OCI-LY7 (cell line): ENCODE results near the gene SH3RF3.

ENCODE experiments used
- EZH2phosphoT487 ChIP-seq: fragments of 200-600 bp; sonication (generic); IDR thresholded peaks from 2 replicates; pipeline ENCODE4 v1.6.1; 2018; ENCODE audit warnings: low read depth, borderline replicate concordance, mild to moderate bottlenecking, mixed run types, antibody characterized with exemption, low read length, moderate library complexity, mixed read lengths
- TF ChIP-seq, protein P1 (sequence below): fragments of 200-600 bp; sonication (generic); conservative IDR thresholded peaks from 2 replicates; pipeline ENCODE4 v1.5.1; 2014; ENCODE audit warnings: mild to moderate bottlenecking, antibody characterized with exemption, low read length, moderate library complexity, mixed read lengths

DNA sequence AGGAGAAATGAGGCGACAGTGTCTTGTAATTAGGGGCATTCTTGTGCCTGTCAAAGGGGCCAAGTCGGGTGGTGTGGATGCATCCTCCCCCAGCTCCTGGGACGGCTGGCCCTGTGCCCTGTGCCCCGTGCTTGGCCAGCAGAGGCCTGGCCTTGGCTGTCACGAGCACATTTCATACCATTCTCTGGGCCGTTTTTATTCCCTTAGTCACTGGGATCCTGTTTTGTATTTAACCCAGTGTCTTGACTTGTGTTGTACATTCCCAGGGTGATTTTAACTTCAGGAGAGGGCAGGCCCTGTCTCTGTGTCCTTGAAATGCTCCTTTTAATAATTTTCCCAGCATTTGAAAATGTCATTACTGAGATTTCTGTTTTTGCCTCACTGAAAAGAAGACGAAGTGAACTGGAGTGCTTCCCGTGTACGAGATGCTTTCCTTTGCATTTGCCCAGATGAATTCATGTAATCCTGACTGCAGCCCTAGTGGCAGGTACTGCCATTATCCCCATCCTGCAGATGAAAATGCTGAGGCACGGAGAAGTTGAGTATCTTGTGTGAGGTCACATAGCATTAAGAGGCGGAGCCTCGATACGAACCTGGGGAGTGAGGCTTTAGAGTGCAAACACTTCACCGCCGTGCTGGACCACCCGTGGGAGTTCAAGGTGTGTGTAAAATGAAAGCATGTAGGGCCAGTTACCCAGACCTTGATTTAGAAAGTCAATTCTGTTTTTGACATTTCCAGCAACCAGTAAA, 57.0 kb downstream of the SH3RF3 start:
- TF ChIP-seq, protein P1, sequence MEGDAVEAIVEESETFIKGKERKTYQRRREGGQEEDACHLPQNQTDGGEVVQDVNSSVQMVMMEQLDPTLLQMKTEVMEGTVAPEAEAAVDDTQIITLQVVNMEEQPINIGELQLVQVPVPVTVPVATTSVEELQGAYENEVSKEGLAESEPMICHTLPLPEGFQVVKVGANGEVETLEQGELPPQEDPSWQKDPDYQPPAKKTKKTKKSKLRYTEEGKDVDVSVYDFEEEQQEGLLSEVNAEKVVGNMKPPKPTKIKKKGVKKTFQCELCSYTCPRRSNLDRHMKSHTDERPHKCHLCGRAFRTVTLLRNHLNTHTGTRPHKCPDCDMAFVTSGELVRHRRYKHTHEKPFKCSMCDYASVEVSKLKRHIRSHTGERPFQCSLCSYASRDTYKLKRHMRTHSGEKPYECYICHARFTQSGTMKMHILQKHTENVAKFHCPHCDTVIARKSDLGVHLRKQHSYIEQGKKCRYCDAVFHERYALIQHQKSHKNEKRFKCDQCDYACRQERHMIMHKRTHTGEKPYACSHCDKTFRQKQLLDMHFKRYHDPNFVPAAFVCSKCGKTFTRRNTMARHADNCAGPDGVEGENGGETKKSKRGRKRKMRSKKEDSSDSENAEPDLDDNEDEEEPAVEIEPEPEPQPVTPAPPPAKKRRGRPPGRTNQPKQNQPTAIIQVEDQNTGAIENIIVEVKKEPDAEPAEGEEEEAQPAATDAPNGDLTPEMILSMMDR = no peak
- no peak for TF ChIP-seq EZH2phosphoT487
